Breast epithelium (tissue), 4 donors: ENCODE measurements around the gene GABRB2. TPM values are rescaled to one million over a fixed set of nuclear protein-coding genes. Genes with fewer than 3 reads are reported as not detected.

ENCODE experiments used
- DNase-seq, 2 donors: peaks; one replicate each; pipeline ENCODE4 v3.0.0-alpha.2; 2019; ENCODE audit warnings: low spot score in 2 of 2
- H3K27ac ChIP-seq, 2 donors: fragments of 200-600 bp; sonication (generic) in 1 of 2; one replicate each; pipeline ENCODE4 v1.5.1; 2016 to 2019; ENCODE audit warnings: mild to moderate bottlenecking in 1 of 2
- H3K27me3 ChIP-seq, 2 donors: fragments of 200-600 bp; sonication (generic) in 1 of 2; one replicate each; pipeline versions ENCODE4 v1.5.1 to v1.6.0; 2017 to 2019; ENCODE audit warnings: control low read depth in 1 of 2, mild to moderate bottlenecking in 1 of 2
- H3K36me3 ChIP-seq: fragments of 200-600 bp; one replicate; pipeline ENCODE4 v1.5.1; 2019
- H3K4me1 ChIP-seq, 2 donors: fragments of 200-600 bp; sonication (generic); one replicate each; pipeline ENCODE4 v1.5.1; 2016 to 2019; ENCODE audit warnings: control low read depth in 1 of 2
- H3K4me3 ChIP-seq, 3 donors: fragments of 200-600 bp; sonication (generic); 1 replicate in 2 of 3; 2 replicates in 1 of 3; pipeline ENCODE4 v1.5.1; 2016 to 2019; ENCODE audit warnings: mild to moderate bottlenecking in 3 of 3, moderate library complexity in 2 of 3
- H3K9me3 ChIP-seq, 2 donors: fragments of 200-600 bp; sonication (generic) in 1 of 2; one replicate each; pipeline ENCODE4 v1.5.1; 2016 to 2019; ENCODE audit warnings: control low read depth in 1 of 2
- POLR2A ChIP-seq: fragments of 450-650 bp; IDR thresholded peaks from one replicate; pipeline ENCODE4 v1.6.1; 2016; ENCODE audit warnings: antibody characterized with exemption, mild to moderate bottlenecking, moderate library complexity
- POLR2AphosphoS5 ChIP-seq, 3 donors: sonication (generic); formaldehyde crosslinking; IDR thresholded peaks; one replicate each; pipeline ENCODE4 v1.6.1; 2017; ENCODE audit warnings: antibody characterized with exemption in 3 of 3
- intact Hi-C: fragments of 100-400 bp; cut with DNase I; formaldehyde crosslinking; loops from one replicate; pipeline ENCODE4 v1.15.1; 2023; ENCODE audit warnings: low total_unique reads
- total RNA-seq, 3 donors: library from RNA; depleted of rRNA; stranded (reverse); fragments of >200 nt; gene quantifications; one replicate each; pipeline ENCODE4 v1.1.0, GENCODE V29; 2016
- TF ChIP-seq, protein P1 (sequence below), 3 donors: fragments of 450-650 bp; IDR thresholded peaks; one replicate each; pipeline ENCODE4 v1.5.1; 2016 to 2017; ENCODE audit warnings: antibody characterized with exemption in 3 of 3, mild to moderate bottlenecking in 3 of 3, moderate library complexity in 3 of 3

Gene GABRB2
- total RNA-seq, 3 donors from 2014 or later: 0.33 to 10.7 (median 2.5) TPM

DNA sequence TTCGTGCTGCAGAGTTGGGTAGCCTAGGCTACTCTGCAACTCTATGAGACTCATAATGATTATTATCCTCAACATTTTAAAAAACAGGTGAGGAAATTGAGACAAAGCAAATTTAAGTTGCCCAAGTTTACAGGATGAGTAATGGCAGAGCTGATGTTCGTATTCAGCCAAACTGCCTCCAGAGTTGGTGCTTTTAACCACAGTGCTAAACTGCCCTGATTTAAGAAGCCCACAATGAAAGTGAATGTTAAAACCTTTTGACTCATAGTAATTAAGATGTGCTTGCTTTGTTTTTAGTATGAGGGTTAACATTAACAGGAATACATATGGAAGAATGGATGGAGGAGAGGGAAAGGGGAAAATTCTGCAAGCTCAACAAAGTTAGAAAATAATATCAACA lies 15.9 kb upstream of the GABRB2 start:
- Histone ChIP-seq H3K9me3 (no peaks in the 10 kb centered on the region), H3K4me1 (no peaks in the 10 kb centered on the region), H3K27ac (no peak overlapping the region), H3K27me3 (no peaks in the 10 kb centered on the region), H3K4me3 (no peak overlapping the region), H3K36me3 (no peaks in the 10 kb centered on the region)
- intact Hi-C loops: no loop called here
- no peak for DNase-seq
- TF ChIP-seq POLR2AphosphoS5 (IDR thresholded peaks at IDR 0.05) (no peak), POLR2A (no peak)
- TF ChIP-seq, protein P1, sequence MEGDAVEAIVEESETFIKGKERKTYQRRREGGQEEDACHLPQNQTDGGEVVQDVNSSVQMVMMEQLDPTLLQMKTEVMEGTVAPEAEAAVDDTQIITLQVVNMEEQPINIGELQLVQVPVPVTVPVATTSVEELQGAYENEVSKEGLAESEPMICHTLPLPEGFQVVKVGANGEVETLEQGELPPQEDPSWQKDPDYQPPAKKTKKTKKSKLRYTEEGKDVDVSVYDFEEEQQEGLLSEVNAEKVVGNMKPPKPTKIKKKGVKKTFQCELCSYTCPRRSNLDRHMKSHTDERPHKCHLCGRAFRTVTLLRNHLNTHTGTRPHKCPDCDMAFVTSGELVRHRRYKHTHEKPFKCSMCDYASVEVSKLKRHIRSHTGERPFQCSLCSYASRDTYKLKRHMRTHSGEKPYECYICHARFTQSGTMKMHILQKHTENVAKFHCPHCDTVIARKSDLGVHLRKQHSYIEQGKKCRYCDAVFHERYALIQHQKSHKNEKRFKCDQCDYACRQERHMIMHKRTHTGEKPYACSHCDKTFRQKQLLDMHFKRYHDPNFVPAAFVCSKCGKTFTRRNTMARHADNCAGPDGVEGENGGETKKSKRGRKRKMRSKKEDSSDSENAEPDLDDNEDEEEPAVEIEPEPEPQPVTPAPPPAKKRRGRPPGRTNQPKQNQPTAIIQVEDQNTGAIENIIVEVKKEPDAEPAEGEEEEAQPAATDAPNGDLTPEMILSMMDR (IDR thresholded peaks at IDR 0.05): no peak

- Histone ChIP-seq H3K4me3 (peak overlapping the region; percentile 46 to 68 (median 54)), H3K27me3 (peaks cover 0 to 29% of the 10 kb centered on the region in 2 donors), H3K27ac (no peak overlapping the region), H3K36me3 (no peaks in the 10 kb centered on the region), H3K4me1 (peaks cover 0 to 6% of the 10 kb centered on the region in 2 donors), H3K9me3 (no peaks in the 10 kb centered on the region)
- no peak for DNase-seq
- TF ChIP-seq POLR2AphosphoS5 (IDR thresholded peaks at IDR 0.05) (no peak), POLR2A (no peak)
- TF ChIP-seq, protein P1 (IDR thresholded peaks at IDR 0.05): no peak
- intact Hi-C loops: no loop called here
Measured at GRCh38 chr5:161549106-161549505, 2.6 kb upstream of the GABRB2 start.

DNA sequence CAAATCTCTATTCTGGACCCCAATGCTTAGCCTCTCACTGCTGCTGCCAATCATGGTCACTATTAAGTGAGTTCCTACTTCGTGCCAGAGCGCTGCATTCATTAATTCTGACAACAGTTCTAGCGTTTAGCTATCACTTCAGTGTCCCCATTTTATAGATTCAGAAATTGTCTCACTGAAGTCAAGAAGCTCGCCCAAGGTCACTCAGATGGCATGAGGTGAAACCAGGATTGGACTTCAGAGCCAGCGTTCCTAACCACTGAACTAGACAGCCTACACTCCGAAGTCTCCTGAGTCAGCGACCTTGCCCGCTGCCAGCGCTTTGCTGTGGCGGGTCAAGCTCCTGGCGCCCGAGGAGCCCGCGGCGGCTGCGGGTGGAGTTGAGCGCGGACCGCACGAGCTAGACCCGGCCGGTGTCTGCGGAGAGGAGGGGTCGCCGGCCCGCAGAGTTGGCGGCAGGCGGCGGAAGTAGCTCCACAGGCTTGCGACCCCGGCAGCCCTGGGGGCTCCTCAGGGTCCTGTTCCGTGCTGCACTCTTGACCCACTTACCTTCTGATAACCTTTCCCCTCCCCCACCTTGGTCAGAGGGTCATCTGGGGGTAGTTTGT lies 2.1 kb upstream of the GABRB2 start:
- H3K4me1 ChIP-seq: peaks cover 0 to 6% of the 10 kb centered on the region in 2 donors
- no peak for DNase-seq
- H3K27me3 ChIP-seq: peaks cover 0 to 29% of the 10 kb centered on the region in 2 donors
- TF ChIP-seq POLR2AphosphoS5 (IDR thresholded peaks at IDR 0.05) (no peak), POLR2A (no peak)
- TF ChIP-seq, protein P1 (IDR thresholded peaks at IDR 0.05): no peak
- H3K36me3 ChIP-seq: no peaks in the 10 kb centered on the region
- no peak overlapping the region for H3K27ac ChIP-seq
- H3K4me3 ChIP-seq: peak overlapping the region; percentile 46 to 68 (median 54)
- H3K9me3 ChIP-seq: no peaks in the 10 kb centered on the region
- intact Hi-C loops: no loop called here

- intact Hi-C loops: no loop called here
- peaks cover 0 to 6% of the 10 kb centered on the region in 2 donors for H3K4me1 ChIP-seq
- no peak overlapping the region for H3K27ac ChIP-seq
- no peak for DNase-seq
- TF ChIP-seq, protein P1 (IDR thresholded peaks at IDR 0.05): no peak
- no peak for TF ChIP-seq POLR2AphosphoS5 (IDR thresholded peaks at IDR 0.05)
- no peak for TF ChIP-seq POLR2A
- H3K9me3 ChIP-seq: no peaks in the 10 kb centered on the region
- peak overlapping the region; percentile 46 to 68 (median 54) for H3K4me3 ChIP-seq
- no peaks in the 10 kb centered on the region for H3K36me3 ChIP-seq
- H3K27me3 ChIP-seq: peaks cover 0 to 29% of the 10 kb centered on the region in 2 donors
Measured at GRCh38 chr5:161547738-161548486, 1.4 kb upstream of the GABRB2 start.

- H3K27me3 ChIP-seq: peaks cover 0 to 29% of the 10 kb centered on the region in 2 donors
- intact Hi-C loops: no loop called here
Measured at GRCh38 chr5:161547406-161547737, 847 bp upstream of the GABRB2 start.

More at GRCh38 chr5:161547406-161547737, 847 bp upstream of the GABRB2 start:
- H3K27ac ChIP-seq: no peak overlapping the region
- no peak for TF ChIP-seq POLR2A
- no peak for TF ChIP-seq POLR2AphosphoS5 (IDR thresholded peaks at IDR 0.05)
- TF ChIP-seq, protein P1 (IDR thresholded peaks at IDR 0.05): no peak
- no peak for DNase-seq
- peaks cover 0 to 6% of the 10 kb centered on the region in 2 donors for H3K4me1 ChIP-seq
- peak overlapping the region; percentile 46 to 68 (median 54) for H3K4me3 ChIP-seq
- no peaks in the 10 kb centered on the region for H3K36me3 ChIP-seq
- no peaks in the 10 kb centered on the region for H3K9me3 ChIP-seq
